RCC 7860 (cell line): ENCODE measurements around the gene CDR2.
A peak's percentile ranks its signal among the peaks of the same experiment; 100 is the strongest.
"Not testable (repeated sequence)": the region's sequence is repeated elsewhere in the genome, so short reads cannot be mapped to it uniquely, and the experiment has no call there.

Source experiments
- DNase-seq: peaks from one replicate; pipeline ENCODE4 v3.0.0-alpha.2; 2015; ENCODE audit warnings: low spot score
- FAIRE-seq: peaks from 2 replicates; lab custom pipeline; 2012; peaks lifted over from hg19 to GRCh38; lab: Jason Lieb, UNC

Gene CDR2

DNA sequence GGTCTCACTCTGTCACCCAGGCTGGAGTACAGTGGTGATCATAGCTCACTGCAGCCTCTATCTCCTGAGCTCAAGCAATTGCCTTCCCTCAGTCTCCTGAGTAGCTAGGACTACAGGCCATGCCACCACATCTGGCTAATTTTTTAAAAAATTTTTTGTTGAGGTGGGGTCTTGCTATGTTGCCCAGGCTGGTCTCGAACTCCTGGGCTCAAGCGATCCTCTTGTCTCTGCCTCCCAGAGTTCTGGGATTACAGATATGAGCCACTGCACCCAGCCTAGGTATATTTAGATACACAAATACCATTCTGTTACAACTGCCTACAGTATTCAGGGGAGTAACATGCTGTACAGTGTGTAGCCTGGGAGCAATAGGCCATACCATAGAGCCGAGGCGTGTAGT is 62.9 kb downstream of the CDR2 start:
- no peak for FAIRE-seq

DNA sequence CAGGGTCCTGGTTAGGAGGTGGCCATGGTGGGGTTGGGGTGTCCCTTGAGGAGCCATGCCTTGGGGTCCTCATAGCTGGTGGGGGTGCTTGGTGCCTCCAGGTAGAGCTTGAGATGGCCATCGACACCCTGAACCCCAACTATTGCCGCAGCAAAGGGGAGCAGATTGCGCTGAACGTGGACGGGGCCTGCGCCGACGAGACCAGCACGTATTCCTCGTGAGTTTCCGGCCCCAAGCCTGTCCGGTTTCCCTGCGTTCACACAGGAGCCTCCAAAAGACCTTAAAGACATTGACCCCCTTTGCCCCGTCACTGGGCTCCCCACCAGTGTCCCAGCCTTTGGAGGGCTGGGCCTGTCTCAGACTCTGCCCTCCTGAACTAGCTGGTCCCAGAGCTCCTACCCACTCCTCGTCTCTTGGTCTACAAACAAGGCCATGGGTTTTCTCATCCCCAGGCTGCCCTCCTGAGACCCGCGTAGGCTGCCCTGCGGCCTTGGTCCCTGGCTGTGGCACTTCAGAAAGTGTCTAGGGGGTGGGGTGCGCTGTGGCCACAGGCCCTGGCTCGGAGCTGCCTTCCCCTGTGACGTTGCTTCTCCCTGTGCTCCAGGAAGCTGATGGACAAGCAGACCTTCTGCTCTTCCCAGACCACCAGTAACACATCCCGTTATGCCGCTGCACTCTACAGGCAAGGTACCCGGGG is 65.4 kb downstream of the CDR2 start:
- DNase-seq (no peak), FAIRE-seq (no peak)

More for the DNA sequence above, 62.9 kb downstream of the CDR2 start:
- no peak for DNase-seq

- DNase-seq (no peak), FAIRE-seq (no peak)
Measured at GRCh38 chr16:22307838-22308237, 66.6 kb downstream of the CDR2 start.

DNA sequence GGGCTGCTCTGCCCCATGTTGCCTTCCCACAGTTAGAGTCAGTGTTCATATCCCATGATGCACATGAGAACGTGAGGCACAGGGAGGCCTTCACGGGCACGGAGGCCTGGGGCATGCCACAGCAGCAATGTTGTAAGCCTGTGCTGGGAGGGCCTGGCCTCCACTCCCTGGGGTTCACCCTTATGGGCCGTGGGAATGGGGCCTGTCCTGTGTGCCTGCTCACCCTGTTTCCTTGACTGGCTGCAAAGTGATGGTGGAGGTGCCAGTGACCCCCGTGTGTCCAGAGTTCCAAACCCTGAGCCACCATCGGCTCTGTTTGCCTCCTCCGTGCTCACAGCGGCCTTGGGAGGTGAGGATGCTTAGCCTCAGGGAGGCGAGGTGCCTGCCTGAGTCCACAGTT is 67.6 kb downstream of the CDR2 start:
- no peak for FAIRE-seq
- DNase-seq, result no peak

- no peak for FAIRE-seq
- no peak for DNase-seq
Measured at GRCh38 chr16:22304411-22304810, 70.0 kb downstream of the CDR2 start.

DNA sequence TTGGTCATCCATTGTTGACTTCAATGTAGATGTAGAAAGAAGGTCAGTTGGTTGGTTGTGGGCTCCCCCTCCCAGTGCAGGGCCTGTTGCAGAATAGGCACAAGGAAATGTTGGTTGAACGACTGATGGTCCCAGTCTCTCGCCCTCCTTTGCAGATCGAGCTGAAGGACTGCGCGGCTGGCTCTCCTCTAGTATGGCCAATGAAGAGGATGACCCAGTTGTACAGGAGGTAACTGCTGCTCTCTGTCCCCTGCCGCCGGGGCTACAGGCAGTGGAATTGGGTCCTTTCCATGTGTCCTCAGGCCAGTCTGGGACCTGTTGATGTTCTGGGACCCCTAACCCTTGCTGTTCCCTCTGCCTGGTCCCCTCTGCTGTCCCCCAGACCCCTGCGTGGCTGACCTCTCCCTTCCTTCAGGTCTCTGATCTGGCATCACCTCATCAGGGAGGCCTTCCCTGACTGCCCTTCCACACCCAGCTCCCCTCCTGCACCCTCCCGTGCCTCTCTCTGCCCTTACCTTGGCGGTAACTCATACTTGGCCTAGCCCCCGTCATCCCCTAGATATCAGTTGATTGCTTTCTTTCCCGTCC is 71.5 kb downstream of the CDR2 start:
- DNase-seq, result no peak
- FAIRE-seq, result no peak

GRCh38 chr16:22301423-22301822 is 73.0 kb downstream of the CDR2 start:
- DNase-seq, FAIRE-seq: not testable (repeated sequence)

DNA sequence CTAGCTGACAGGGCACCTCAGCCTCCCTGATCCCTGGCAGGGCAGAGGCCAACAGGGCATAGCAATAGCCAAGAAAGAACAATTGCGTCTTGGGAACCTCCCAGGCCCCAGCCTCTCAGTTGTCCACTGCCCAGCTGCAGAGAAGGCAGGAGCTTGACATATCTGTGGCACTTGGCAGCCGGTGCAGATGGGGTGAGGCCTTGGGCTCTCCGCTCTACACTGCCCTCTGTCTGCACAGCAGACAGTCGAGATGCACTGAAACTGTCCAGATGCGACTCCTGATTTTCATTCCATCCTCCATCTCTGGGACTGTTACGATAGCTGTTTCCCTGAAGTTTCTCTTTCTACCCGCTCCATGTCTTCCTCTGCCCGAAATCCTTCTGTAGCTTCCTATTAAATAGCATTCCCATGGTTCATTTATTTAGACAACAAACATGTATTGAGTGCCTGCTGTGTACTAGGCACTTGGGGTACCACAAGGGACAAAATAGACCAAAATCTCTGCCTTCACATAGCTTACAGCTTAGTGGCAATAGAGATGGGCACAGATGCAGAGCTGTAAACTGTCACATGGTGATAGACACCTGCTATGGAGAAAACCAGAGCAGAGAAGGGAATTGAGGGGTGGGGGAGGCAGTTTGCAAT is 73.9 kb downstream of the CDR2 start:
- peak; percentile 35 for DNase-seq
- no peak for FAIRE-seq

GRCh38 chr16:22299036-22299435 is 75.4 kb downstream of the CDR2 start:
- DNase-seq (no peak), FAIRE-seq (no peak)

GRCh38 chr16:22297871-22298733 is 76.3 kb downstream of the CDR2 start:
- FAIRE-seq (peak; percentile 57), DNase-seq (peak; percentile 96)

DNA sequence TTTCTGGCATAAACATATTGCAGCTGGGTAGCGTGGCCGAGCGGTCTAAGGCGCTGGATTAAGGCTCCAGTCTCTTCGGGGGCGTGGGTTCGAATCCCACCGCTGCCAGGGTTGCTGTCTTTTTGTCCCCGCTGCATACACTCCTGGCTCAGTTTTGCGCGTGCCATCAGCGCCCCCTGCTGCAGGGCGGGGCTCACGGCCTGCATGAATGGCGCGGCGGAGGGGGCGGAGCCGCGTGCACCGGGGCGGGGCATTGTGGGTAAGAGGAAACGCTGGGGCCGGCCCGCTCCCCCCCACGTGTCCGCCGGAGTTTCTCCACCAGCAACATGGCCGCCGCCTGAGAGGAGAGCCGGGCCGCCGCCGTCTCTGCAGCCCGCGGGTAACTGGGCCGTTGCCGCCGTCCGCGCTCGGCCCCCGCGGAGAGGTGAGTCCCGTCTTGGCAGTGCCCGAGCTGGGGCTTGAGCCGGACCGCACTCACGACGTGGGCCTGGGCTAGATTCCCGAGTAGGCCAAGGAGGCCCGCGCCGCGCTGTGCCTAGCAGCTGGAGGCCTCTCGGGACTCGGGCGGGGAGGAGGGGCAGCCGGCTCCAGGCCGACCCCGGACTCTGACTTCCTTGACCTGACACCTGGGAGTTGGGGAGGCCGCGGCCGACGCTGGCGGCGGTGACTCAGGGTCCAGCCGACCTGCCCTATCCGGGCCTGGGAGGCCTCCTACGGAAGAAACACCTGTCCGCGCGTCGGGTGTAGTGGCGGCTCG is 77.1 kb downstream of the CDR2 start, which contains the start of gene POLR3E:
Gene POLR3E, plus strand, starts transcription at position 296 of the 757 bp plus-strand sequence. CDS start 5,560 bp downstream, outside the sequence.
- FAIRE-seq (no peak), DNase-seq (peak; percentile 95)

GRCh38 chr16:22296225-22297113 is 78.0 kb downstream of the CDR2 start:
- DNase-seq, result no peak
- FAIRE-seq, result no peak
